K562 (cell line): Measurements from ENCODE around the gene RNF26. TPM values are rescaled to one million over a fixed set of nuclear protein-coding genes. Genes with fewer than 3 reads are reported as not detected.

ENCODE experiments used
- ATAC-seq: fragments of 200-7000 bp; cut with Tn5 transposase; 3 replicates; pipeline ENCODE4 v1.9.1; 2020; ENCODE audit warnings: moderate library complexity
- BruUV-seq: library from RNA; stranded (reverse); fragments of 400-500 nt; replicated peaks from 2 replicates; lab custom pipeline; 2021; lab: Mats Ljungman, UMichigan
- CTCF ChIA-PET: fragments of 300-600 bp; formaldehyde crosslinking; extraction: SDS; loops from one replicate; lab custom pipeline; 2021; ENCODE audit warnings: low intra/inter-chr PET ratio; lab: Yijun Ruan, JAX
- POLR2A ChIA-PET: fragments of 300-600, 350-650 bp; sonication (Branson Sonifier 250); formaldehyde crosslinking; extraction: SDS; loops from one replicate; lab custom pipeline; 2021; ENCODE audit warnings: antibody characterized with exemption, inconsistent platforms; lab: Yijun Ruan, JAX
- DNase-seq, 4 experiments: peaks; one replicate each; pipeline versions ENCODE4 v3.0.0 to v3.0.0-alpha.2; 2011 to 2018; ENCODE audit warnings: low spot score in 3 of 4, mixed read lengths in 3 of 4; ENCODE audit errors: extremely low read depth in 1 of 4
- FAIRE-seq: peaks from 2 replicates; lab custom pipeline; 2011; peaks lifted over from hg19 to GRCh38; lab: Jason Lieb, UNC
- H2AFZ ChIP-seq: 2 replicates; pipeline ENCODE4 v1.6.0; 2011; ENCODE audit warnings: low read depth, low read length, control low read depth, inconsistent platforms
- H3K27ac ChIP-seq: fragments of 200-600 bp; 3 replicates; pipeline ENCODE4 v1.8.0; 2011; ENCODE audit warnings: low read depth, mild to moderate bottlenecking, control low read depth, inconsistent platforms, low read length, moderate library complexity, mixed read lengths; ENCODE audit errors: extremely low read depth
- H3K27me3 ChIP-seq, 2 experiments: fragments of 300-600 bp in 1 of 2; 2 replicates in 1 of 2; 3 replicates in 1 of 2; pipeline versions ENCODE4 v1.6.0 to v1.8.0; 2011; ENCODE audit warnings: inconsistent platforms in 2 of 2, low read length in 2 of 2, mild to moderate bottlenecking in 1 of 2, mixed read lengths in 1 of 2, moderate library complexity in 1 of 2; ENCODE audit not compliant: control insufficient read depth in 2 of 2, insufficient read depth in 2 of 2
- H3K36me3 ChIP-seq: fragments of 300-600 bp; 3 replicates; pipeline ENCODE4 v1.8.0; 2011; ENCODE audit warnings: mild to moderate bottlenecking, low read length, inconsistent platforms; ENCODE audit not compliant: control insufficient read depth, insufficient read depth
- H3K4me1 ChIP-seq, 2 experiments: fragments of 200-600 bp in 1 of 2; replicated peaks in 1 of 2; 2 replicates in 1 of 2; 3 replicates in 1 of 2; pipeline versions ENCODE4 v1.5.1 to v1.8.0; 2011; ENCODE audit warnings: inconsistent platforms in 2 of 2, low read length in 2 of 2, mild to moderate bottlenecking in 1 of 2, mixed read lengths in 1 of 2, moderate library complexity in 1 of 2; ENCODE audit not compliant: control insufficient read depth in 2 of 2, insufficient read depth in 2 of 2
- H3K4me2 ChIP-seq: 2 replicates; pipeline ENCODE4 v1.6.1; 2011; ENCODE audit warnings: low read length, control low read depth, inconsistent platforms, mixed read lengths; ENCODE audit not compliant: insufficient read depth
- H3K4me3 ChIP-seq: fragments of 200-600 bp; sonication (generic), shearing (Covaris generic); 2 replicates; pipeline ENCODE4 v1.5.1; 2016; ENCODE audit warnings: control low read depth, inconsistent platforms
- H3K79me2 ChIP-seq: fragments of 200-600 bp; 3 replicates; pipeline ENCODE4 v1.8.0; 2011; ENCODE audit warnings: low read length, inconsistent platforms; ENCODE audit not compliant: control insufficient read depth, insufficient read depth
- H3K9ac ChIP-seq, 2 experiments: 2 replicates each; pipeline versions ENCODE4 v1.6.0 to v1.6.1; 2011; ENCODE audit warnings: low read depth in 2 of 2, low read length in 2 of 2, control low read depth in 1 of 2, inconsistent platforms in 1 of 2, mild to moderate bottlenecking in 1 of 2, mixed read lengths in 1 of 2; ENCODE audit not compliant: insufficient read depth in 1 of 2
- H3K9me1 ChIP-seq: one replicate; pipeline ENCODE4 v1.6.0; 2011; ENCODE audit warnings: inconsistent platforms, mild to moderate bottlenecking, low read length, moderate library complexity; ENCODE audit not compliant: control insufficient read depth, insufficient read depth
- H3K9me3 ChIP-seq: replicated peaks from 2 replicates; pipeline ENCODE4 v1.5.1; 2011; ENCODE audit warnings: low read depth, low read length, inconsistent platforms; ENCODE audit not compliant: control insufficient read depth, insufficient read depth
- H4K20me1 ChIP-seq: replicated peaks from 2 replicates; pipeline ENCODE4 v1.6.1; 2011; ENCODE audit warnings: low read length, inconsistent platforms, mixed read lengths; ENCODE audit not compliant: control insufficient read depth, insufficient read depth
- ETV1 ChIP-seq: fragments of 450-650 bp; conservative IDR thresholded peaks from 2 replicates; pipeline ENCODE4 v1.6.1; 2016; ENCODE audit warnings: missing genetic modification characterization, control low read depth, low read depth, missing compliant biosample characterization
- FOXJ3 ChIP-seq: sonication (generic); formaldehyde crosslinking; IDR thresholded peaks from 2 replicates; pipeline ENCODE4 v1.4.0; 2020; ENCODE audit warnings: mild to moderate bottlenecking, missing genetic modification reagents
- HNRNPLL ChIP-seq: fragments of 200-400 bp; formaldehyde crosslinking; IDR thresholded peaks from 2 replicates; pipeline ENCODE4 v1.6.1; 2017; ENCODE audit warnings: low read length, low read depth, mild to moderate bottlenecking; ENCODE audit not compliant: poor library complexity, severe bottlenecking
- STAT5B ChIP-seq: fragments of 250-450 bp; sonication (Bioruptor Pico); IDR thresholded peaks from 2 replicates; pipeline ENCODE4 v1.8.0; 2021; ENCODE audit warnings: mild to moderate bottlenecking, inconsistent platforms
- TGIF2 ChIP-seq: sonication (generic); formaldehyde crosslinking; IDR thresholded peaks from 2 replicates; pipeline ENCODE4 v1.8.1; 2022; ENCODE audit warnings: mild to moderate bottlenecking, missing genetic modification reagents, moderate library complexity
- WGBS: fragments of 100-300 bp; shearing (Covaris generic); methylation state at CpG from one replicate; pipeline ENCODE4 v1.1.6; 2016; ENCODE audit warnings: low coverage, mixed read lengths; ENCODE audit not compliant: insufficient coverage; ENCODE audit errors: missing lambda C conversion rate; 5-methylcytosine and 5-hydroxymethylcytosine counted together
- in situ Hi-C: fragments of 300-500 bp; cut with MboI; formaldehyde crosslinking; loops from 4 replicates; pipeline ENCODE4 v1.15.0; 2018; ENCODE audit warnings: inconsistent platforms, mixed read lengths
- intact Hi-C: fragments of 100-400 bp; cut with micrococcal nuclease; formaldehyde crosslinking; loops from 2 replicates; pipeline ENCODE4 v1.14.2; 2022
- polyA plus RNA-seq, 8 experiments: library from polyadenylated mRNA; depleted of rRNA in 4 of 8; stranded (reverse) in 5 of 8; unstranded in 3 of 8; fragments of >200 nt; fragmentation: Nextera tagmentation in 2 of 8; fragmentation: Illumina TruSeq in 1 of 8; extraction: Ambion mirVana in 2 of 8; extraction: Trizol in 1 of 8; gene quantifications; 2 replicates each; pipeline versions ENCODE4 v1.2.1 to v1.2.3, GENCODE V29; 2011 to 2014; ENCODE audit warnings: inconsistent platforms in 1 of 8, missing spikeins in 1 of 8
- total RNA-seq, 7 experiments: library from RNA; depleted of rRNA in 6 of 7; stranded (reverse); fragments of >200 nt in 6 of 7; fragmentation: Illumina TruSeq in 2 of 7; extraction: Trizol in 2 of 7; gene quantifications; 2 replicates each; pipeline versions ENCODE4 v1.2.1 to v1.2.3, GENCODE V29; 2011 to 2021; ENCODE audit warnings: low replicate concordance in 1 of 7
- TF ChIP-seq, protein P1 (sequence below): fragments of 450-650 bp; IDR thresholded peaks from 2 replicates; pipeline ENCODE4 v1.6.1; 2016; ENCODE audit warnings: mild to moderate bottlenecking, moderate library complexity

RNF26 gene
- total and polyA plus RNA-seq, 9 of the 15 experiments (the other 6 are each of a cell fraction or from before 2014, with no cell fraction given), result 5.3 to 53.6 (median 12.7) TPM

DNA sequence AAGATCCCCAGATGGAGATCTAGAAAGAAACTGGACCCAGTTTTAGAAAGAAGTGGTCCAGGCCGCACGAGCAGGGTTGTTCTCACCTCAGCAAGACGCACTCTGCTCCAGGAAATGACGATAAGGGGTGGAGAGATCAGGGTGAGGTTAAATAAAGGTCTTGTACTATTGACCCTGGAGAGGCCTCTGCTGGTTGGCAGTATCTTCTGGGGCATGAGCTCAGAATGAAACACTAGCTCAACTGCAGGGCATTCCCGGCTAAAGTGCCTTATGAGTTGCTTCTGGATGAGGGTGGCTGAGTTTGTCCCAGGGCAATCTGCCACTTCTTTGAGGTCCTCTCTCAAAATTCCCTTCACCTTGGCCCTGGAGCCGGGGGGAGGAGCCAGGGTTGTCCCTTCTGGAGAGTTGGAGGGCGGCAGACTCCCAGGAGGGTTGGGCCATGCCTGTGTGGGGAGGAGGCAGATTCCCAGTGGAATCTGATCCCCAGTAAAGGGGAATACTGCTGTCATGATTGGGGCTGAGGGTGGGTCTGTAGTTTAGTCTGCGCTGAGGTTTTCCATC is 36.2 kb downstream of the RNF26 start:
- intact Hi-C loops, result loop anchor here (5.0 kb wide), 1 partner anchor 33 kb away; no protein-coding TSS in a partner anchor
- H3K9me1 ChIP-seq, result no peaks in the 10 kb centered on the region
- DNase-seq (peak in 1 of 4 experiments; percentile 54), FAIRE-seq (peak; percentile 67), ATAC-seq (no peak)
- H3K27me3 ChIP-seq, result no peaks in the 10 kb centered on the region
- peaks cover 18% of the 10 kb centered on the region; the same call in 1 of the 3 replicates for H3K36me3 ChIP-seq
- H3K4me3 ChIP-seq, result no peak overlapping the region
- H4K20me1 ChIP-seq, result peaks cover 5% of the 10 kb centered on the region; the same call in 1 of the 2 replicates
- peaks cover 3% of the 10 kb centered on the region; the same call in 1 of the 3 replicates for H3K79me2 ChIP-seq
- peak overlapping the region in 1 of 2 experiments; percentile 79; a peak in 3 of 4 replicates for H3K9ac ChIP-seq
- H3K9me3 ChIP-seq, result no peaks in the 10 kb centered on the region
- peak overlapping the region; percentile 7 for H3K27ac ChIP-seq
- ChIA-PET CTCF (interaction anchor here (5.9 kb wide), 1 partner anchor 14 kb away, joined by 41 read pairs; no protein-coding TSS in a partner anchor), POLR2A (interaction anchor here (0.5 to 2.4 kb wide), 5 partner anchors 9 to 38 kb away, joined by 3 to 5 read pairs (median 3); no protein-coding TSS in a partner anchor)
- 0 out of 2 replicates have a peak overlapping the region, but pooled peaks have one; percentile 6 for H3K4me2 ChIP-seq
- BruUV-seq, result no TSS peak
- 0 out of 2 replicates have a peak overlapping the region, but pooled peaks have one; percentile 17 for H2AFZ ChIP-seq
- WGBS, result 25% methylated on average over 8 of the region's 8 CpGs
- H3K4me1 ChIP-seq, result peaks cover 56 to 63% of the 10 kb centered on the region in 2 experiments
- in situ Hi-C loops, result no loop called here
- 0 out of 2 replicates have a peak, but pooled peaks have one; percentile 7 for TF ChIP-seq ETV1 (tag)
- TF ChIP-seq, protein P1, sequence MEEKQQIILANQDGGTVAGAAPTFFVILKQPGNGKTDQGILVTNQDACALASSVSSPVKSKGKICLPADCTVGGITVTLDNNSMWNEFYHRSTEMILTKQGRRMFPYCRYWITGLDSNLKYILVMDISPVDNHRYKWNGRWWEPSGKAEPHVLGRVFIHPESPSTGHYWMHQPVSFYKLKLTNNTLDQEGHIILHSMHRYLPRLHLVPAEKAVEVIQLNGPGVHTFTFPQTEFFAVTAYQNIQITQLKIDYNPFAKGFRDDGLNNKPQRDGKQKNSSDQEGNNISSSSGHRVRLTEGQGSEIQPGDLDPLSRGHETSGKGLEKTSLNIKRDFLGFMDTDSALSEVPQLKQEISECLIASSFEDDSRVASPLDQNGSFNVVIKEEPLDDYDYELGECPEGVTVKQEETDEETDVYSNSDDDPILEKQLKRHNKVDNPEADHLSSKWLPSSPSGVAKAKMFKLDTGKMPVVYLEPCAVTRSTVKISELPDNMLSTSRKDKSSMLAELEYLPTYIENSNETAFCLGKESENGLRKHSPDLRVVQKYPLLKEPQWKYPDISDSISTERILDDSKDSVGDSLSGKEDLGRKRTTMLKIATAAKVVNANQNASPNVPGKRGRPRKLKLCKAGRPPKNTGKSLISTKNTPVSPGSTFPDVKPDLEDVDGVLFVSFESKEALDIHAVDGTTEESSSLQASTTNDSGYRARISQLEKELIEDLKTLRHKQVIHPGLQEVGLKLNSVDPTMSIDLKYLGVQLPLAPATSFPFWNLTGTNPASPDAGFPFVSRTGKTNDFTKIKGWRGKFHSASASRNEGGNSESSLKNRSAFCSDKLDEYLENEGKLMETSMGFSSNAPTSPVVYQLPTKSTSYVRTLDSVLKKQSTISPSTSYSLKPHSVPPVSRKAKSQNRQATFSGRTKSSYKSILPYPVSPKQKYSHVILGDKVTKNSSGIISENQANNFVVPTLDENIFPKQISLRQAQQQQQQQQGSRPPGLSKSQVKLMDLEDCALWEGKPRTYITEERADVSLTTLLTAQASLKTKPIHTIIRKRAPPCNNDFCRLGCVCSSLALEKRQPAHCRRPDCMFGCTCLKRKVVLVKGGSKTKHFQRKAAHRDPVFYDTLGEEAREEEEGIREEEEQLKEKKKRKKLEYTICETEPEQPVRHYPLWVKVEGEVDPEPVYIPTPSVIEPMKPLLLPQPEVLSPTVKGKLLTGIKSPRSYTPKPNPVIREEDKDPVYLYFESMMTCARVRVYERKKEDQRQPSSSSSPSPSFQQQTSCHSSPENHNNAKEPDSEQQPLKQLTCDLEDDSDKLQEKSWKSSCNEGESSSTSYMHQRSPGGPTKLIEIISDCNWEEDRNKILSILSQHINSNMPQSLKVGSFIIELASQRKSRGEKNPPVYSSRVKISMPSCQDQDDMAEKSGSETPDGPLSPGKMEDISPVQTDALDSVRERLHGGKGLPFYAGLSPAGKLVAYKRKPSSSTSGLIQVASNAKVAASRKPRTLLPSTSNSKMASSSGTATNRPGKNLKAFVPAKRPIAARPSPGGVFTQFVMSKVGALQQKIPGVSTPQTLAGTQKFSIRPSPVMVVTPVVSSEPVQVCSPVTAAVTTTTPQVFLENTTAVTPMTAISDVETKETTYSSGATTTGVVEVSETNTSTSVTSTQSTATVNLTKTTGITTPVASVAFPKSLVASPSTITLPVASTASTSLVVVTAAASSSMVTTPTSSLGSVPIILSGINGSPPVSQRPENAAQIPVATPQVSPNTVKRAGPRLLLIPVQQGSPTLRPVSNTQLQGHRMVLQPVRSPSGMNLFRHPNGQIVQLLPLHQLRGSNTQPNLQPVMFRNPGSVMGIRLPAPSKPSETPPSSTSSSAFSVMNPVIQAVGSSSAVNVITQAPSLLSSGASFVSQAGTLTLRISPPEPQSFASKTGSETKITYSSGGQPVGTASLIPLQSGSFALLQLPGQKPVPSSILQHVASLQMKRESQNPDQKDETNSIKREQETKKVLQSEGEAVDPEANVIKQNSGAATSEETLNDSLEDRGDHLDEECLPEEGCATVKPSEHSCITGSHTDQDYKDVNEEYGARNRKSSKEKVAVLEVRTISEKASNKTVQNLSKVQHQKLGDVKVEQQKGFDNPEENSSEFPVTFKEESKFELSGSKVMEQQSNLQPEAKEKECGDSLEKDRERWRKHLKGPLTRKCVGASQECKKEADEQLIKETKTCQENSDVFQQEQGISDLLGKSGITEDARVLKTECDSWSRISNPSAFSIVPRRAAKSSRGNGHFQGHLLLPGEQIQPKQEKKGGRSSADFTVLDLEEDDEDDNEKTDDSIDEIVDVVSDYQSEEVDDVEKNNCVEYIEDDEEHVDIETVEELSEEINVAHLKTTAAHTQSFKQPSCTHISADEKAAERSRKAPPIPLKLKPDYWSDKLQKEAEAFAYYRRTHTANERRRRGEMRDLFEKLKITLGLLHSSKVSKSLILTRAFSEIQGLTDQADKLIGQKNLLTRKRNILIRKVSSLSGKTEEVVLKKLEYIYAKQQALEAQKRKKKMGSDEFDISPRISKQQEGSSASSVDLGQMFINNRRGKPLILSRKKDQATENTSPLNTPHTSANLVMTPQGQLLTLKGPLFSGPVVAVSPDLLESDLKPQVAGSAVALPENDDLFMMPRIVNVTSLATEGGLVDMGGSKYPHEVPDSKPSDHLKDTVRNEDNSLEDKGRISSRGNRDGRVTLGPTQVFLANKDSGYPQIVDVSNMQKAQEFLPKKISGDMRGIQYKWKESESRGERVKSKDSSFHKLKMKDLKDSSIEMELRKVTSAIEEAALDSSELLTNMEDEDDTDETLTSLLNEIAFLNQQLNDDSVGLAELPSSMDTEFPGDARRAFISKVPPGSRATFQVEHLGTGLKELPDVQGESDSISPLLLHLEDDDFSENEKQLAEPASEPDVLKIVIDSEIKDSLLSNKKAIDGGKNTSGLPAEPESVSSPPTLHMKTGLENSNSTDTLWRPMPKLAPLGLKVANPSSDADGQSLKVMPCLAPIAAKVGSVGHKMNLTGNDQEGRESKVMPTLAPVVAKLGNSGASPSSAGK, result 0 out of 2 replicates have a peak, but pooled peaks have one; percentile 17
- no peak for TF ChIP-seq FOXJ3 (CRISPR knock-in tag)
- no peak for TF ChIP-seq HNRNPLL
- TF ChIP-seq TGIF2, result no peak
- no peak for TF ChIP-seq STAT5B
